ENCODE measurements around the gene CELF5.

- TF ChIP-seq, protein P1, sequence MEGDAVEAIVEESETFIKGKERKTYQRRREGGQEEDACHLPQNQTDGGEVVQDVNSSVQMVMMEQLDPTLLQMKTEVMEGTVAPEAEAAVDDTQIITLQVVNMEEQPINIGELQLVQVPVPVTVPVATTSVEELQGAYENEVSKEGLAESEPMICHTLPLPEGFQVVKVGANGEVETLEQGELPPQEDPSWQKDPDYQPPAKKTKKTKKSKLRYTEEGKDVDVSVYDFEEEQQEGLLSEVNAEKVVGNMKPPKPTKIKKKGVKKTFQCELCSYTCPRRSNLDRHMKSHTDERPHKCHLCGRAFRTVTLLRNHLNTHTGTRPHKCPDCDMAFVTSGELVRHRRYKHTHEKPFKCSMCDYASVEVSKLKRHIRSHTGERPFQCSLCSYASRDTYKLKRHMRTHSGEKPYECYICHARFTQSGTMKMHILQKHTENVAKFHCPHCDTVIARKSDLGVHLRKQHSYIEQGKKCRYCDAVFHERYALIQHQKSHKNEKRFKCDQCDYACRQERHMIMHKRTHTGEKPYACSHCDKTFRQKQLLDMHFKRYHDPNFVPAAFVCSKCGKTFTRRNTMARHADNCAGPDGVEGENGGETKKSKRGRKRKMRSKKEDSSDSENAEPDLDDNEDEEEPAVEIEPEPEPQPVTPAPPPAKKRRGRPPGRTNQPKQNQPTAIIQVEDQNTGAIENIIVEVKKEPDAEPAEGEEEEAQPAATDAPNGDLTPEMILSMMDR (IDR thresholded peaks at IDR 0.05; ENCODE audit: low read length), result no peak
- no peak for TF ChIP-seq EZH2 (IDR thresholded peaks at IDR 0.05; ENCODE audit: borderline replicate concordance, low read length)
Measured at GRCh38 chr19:3281026-3281425, 56.6 kb downstream of the CELF5 start.
